Epithelial cell of prostate (primary cell): ENCODE results near the gene OVCH1.

Source experiments
- DNase-seq: peaks from one replicate; pipeline ENCODE4 v3.0.0-alpha.2; 2011; ENCODE audit warnings: low read depth, low spot score
- H3K27ac ChIP-seq: fragments of 450-650 bp; 2 replicates; pipeline ENCODE4 v1.5.1; 2017; ENCODE audit warnings: mild to moderate bottlenecking

The OVCH1 gene, protein sequence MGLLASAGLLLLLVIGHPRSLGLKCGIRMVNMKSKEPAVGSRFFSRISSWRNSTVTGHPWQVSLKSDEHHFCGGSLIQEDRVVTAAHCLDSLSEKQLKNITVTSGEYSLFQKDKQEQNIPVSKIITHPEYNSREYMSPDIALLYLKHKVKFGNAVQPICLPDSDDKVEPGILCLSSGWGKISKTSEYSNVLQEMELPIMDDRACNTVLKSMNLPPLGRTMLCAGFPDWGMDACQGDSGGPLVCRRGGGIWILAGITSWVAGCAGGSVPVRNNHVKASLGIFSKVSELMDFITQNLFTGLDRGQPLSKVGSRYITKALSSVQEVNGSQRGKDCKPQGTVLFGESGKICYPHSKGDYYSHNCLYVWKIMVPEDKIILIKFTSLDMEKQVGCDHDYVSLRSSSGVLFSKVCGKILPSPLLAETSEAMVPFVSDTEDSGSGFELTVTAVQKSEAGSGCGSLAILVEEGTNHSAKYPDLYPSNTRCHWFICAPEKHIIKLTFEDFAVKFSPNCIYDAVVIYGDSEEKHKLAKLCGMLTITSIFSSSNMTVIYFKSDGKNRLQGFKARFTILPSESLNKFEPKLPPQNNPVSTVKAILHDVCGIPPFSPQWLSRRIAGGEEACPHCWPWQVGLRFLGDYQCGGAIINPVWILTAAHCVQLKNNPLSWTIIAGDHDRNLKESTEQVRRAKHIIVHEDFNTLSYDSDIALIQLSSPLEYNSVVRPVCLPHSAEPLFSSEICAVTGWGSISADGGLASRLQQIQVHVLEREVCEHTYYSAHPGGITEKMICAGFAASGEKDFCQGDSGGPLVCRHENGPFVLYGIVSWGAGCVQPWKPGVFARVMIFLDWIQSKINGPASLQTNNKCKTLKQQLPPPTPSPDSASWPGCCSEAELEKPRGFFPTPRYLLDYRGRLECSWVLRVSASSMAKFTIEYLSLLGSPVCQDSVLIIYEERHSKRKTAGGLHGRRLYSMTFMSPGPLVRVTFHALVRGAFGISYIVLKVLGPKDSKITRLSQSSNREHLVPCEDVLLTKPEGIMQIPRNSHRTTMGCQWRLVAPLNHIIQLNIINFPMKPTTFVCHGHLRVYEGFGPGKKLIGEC

DNA sequence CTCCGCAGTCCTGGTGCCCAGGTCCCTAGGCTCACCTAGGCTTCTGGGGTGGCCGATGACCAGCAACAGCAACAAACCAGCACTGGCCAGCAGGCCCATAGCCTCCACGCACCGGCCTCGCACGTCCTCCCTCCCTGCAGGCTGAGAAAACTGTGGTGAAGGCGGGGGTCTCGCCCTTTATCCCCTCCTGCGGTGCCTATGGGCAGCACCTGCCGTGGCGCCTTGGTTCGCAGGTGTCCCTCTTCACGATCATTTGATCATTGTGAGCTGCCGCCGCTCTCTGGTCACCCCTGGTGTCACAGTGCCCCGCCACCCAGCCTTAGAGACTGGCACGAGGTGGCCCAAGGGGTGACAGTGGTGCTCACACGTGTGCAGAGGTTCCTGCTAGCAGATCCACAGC, at the start of gene OVCH1:
Gene OVCH1 (minus strand): TSS at position 99 of the 400 bp plus-strand sequence. CDS start 0 bp downstream, at position 99.
- no peak for DNase-seq

DNA sequence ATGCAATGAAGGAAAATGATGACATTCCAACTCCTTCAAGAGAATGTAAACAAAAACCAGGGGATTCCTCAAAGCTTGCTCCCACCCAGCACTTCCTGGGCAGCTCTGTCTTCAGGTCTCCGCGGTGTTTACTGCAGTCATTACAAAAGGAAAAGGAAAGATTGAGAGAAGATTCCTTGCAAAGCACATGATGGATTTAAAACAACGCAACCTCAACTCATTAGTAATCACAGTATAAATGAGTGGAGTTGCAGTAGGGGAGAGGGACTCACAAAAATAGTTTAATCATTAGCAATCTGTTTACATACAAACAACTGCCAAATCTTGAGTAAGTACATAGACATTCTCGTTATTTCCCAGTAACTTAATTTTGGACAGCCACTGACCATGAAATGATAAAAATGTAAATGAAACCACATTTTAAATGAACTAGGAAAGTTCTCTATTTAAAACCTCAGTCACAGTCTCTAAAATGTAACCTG, 49.7 kb upstream of the OVCH1 start:
- no peak for DNase-seq
- no peak overlapping the region for H3K27ac ChIP-seq

More for the DNA sequence above, at the start of gene OVCH1:
- no peak within 1 kb of the TSS for H3K27ac ChIP-seq

DNA sequence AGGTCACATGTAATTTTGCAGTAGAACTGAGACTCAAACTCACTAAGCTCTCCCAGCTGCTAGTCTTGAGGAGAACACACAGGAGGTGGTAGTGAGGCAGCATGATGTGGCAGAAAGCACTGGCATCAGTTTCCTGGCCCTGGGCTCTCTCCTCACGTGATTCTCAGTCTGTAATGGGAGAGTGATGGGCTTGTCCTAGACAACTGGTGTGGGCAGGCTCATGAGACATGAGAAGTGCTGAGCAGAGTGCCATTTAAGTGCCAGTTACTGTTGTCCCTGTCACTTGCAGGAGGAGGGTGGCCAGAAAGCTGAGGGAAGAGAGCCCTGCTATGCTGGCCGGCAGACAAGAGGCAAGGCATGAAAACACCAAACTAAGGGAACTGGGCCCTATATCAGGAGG, 48.5 kb upstream of the OVCH1 start:
- no peak for DNase-seq
- no peak overlapping the region for H3K27ac ChIP-seq

DNA sequence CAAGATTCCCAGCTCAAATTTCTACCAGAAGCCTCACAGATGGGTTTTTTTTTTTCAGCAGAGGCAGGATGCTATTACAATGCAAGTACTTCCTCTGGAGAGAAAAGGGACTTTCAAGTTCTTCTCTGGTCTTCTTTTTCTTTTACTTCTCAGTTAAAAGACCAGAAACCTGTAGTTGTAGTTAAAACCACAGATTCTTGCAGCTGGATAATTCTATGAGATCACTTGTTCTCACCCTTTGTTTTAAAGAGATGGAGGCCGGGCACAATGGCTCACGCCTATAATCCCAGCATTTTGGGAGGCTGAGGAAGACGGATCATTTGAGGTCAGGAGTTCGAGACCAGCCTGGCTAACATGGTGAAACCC, 47.6 kb upstream of the OVCH1 start:
- no peak for DNase-seq
- H3K27ac ChIP-seq, result no peak overlapping the region

DNA sequence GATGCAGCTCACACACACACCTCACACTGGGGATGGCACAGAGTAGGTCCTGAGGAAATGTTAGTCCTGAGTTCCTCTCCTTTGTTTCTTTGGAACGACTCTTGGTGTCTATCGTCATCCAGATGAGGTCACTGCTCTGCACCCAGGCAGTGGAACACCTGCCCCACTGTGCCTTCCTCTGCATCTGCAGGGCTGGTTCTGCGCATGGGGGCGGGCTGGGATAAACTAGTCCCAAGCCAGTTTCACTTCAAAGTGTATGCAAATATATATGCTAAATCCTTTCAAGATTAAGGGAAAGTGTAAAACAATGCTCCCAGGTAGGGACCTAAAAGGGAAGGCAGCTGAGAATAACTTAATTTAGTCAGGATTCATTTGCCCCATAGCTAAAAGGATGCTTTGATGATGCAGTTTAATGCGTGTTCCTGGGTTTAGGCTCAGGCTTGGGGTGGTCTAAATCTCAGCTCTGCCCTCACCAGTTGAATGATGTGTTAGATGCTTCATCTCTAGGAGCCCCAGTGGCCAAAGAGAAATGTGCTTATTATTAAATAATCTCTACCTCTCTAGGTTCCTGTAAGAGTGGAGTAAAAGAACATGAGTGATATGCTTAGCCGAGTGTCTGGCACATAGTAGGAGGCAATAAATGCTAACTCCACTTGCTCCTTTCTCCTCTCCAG, 47.1 kb upstream of the OVCH1 start:
- no peak overlapping the region for H3K27ac ChIP-seq
- DNase-seq, result no peak

DNA sequence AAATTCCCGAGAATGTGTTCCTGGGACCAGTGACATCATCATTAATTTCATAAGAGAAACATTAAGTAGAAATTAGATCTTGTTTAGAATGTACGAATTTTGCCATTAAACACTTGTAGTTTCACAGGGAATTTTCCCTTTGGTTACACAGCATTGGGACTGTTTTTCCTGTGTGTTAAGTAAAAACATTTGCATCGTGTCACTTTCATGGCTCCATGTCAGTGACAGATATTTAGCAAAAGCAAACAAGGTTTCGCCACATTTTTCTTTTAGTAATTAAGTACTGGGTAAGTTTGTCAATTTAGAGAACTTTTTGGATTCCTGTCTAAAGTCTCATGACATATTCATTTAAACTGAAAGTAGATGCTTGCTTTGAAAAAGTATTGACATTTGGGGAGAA, 45.5 kb upstream of the OVCH1 start:
- H3K27ac ChIP-seq, result no peak overlapping the region
- DNase-seq, result no peak

DNA sequence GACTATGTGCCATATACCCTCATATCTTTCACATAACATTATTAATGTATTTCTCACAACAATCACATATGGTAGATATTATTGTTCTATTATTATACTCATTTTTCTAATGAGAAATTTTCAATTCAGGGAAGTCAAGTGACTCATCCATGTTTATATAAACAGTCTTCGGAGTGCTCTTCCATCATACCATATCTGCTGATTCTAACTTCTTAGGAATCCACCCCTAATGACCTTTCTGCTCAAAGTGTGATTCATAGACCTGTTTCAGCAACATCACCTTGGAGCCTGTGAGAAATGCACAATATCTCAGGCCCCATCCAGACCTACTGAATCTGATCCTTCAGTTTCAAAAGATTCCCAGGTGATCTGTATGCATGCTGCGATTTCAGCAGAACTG, 39.8 kb upstream of the OVCH1 start:
- no peak overlapping the region for H3K27ac ChIP-seq

DNA sequence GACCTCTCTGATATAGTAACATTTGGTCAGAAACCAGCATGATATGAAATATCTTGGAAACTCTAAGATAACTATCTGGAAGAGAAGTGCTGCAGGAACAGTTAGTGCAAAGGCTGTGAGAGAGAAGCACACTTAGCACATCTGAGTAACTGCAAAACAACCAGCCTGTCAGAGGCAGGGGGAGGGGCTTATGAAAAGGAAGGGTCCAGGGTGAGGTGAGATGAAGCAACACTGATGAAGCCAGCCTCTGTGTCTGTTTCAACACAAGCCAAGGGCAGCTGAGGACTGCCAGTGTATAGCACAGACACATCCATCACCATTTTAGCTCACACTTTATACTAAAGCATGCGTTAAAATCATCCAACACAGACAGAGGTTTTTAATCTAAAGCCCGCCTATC, 37.4 kb upstream of the OVCH1 start:
- H3K27ac ChIP-seq, result no peak overlapping the region
- DNase-seq, result no peak

More for the DNA sequence above, 39.8 kb upstream of the OVCH1 start:
- DNase-seq, result peak; percentile 36

DNA sequence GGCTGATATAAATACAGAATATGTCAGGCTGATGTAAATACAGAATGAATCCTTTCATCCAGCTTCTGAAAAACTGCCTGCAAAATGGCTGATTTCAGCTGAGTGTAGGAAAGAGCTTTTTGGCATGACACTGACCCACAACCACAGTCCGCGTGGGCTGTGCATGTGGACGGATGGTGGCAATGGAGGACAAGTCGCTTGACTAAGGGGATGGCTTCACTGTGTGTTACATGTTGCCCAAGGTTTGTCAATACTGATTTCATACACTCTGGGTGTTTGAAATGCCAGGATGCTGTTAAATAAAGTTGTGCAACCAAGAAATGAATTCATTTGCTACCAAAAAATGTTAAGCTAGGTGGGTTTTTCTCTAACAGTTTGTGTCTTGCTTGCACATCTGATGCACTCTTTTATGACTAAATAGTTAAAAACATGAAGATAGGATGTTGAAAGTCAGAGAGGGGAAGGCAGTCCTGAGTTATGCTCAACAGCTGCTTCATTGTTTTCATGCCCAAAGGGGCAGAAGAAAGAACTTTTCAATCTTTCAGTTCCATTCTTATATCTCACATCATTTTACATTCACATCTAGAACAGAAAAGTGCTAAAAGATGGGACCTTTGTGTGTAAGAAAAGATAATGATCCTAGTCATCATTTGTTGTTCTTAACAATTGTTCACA, 36.5 kb upstream of the OVCH1 start:
- no peak for DNase-seq
- no peak overlapping the region for H3K27ac ChIP-seq

DNA sequence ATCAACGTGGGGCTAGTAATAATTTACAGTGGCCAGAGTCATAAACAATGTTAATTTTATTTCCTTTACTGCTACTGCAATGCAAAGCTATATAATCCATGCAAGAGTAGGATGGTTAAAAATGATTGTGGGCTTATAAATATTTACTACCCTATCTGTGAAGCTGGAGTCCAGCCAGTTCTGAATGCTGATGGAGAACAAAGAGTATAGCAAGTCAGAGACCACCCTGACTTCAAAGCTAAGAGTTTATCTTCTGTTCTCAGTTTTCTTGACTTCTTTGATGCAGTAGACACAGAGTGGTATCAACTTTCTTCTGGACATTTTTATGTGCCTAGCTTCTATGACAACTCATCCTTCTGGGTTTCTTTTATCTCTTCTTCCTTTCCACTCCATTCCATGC, 34.0 kb upstream of the OVCH1 start:
- no peak for DNase-seq
- no peak overlapping the region for H3K27ac ChIP-seq

DNA sequence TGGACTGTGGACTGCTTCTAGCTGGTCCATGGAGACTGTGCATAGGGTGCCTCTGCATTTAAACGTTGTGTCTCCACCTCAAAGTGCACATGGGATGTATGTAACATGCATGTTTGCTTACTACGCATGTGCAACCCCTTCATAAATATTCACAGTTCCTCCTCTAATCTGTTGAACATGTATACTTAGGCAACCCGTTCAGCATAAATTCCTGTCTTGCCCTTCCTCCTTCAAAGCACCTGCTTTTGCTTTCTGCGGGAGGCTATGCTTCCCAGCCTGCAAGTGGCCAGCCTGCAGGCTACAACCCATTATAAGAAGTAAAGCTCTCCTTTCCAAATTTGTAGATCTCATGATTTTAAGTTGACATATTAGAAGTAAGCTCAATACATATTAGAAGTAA, 33.0 kb upstream of the OVCH1 start:
- DNase-seq, result no peak
- H3K27ac ChIP-seq, result no peak overlapping the region

DNA sequence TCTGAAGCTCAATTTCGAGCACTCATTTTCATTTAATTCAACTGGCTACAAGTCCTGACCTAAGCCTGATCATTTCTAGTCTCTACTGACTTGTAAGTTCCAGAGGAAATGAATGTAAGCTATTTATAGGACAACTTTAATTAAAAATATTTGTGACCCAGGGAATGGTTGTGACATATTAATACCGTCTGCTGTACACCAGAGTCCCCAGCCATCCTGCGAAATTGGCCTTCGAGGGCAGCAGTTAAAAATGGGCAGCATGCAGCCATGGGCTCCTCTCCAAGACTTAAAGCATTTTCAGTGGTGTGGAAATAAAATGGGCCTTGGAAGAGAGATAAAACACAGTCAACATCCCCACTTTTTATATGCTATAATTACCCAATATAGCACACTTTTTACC, 30.7 kb upstream of the OVCH1 start:
- no peak overlapping the region for H3K27ac ChIP-seq
- no peak for DNase-seq

DNA sequence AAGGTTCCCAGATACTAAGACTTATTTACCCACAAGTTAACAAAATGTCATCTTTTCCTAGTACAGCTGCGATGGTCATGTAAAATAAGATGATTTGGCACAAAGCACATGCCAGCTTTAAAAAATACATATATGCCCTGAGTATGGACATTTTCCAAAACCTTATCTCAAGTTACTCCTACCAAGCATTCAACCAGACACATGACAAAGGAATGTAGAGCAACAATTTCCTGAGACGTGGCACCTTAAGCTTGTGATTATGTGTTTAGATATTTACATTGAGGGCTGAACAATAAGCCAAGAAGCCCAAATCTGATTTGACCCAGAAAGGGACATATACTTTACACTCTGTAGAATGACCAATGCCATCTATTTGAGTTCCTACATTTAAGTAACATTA, 24.5 kb upstream of the OVCH1 start:
- no peak overlapping the region for H3K27ac ChIP-seq
- DNase-seq, result no peak

DNA sequence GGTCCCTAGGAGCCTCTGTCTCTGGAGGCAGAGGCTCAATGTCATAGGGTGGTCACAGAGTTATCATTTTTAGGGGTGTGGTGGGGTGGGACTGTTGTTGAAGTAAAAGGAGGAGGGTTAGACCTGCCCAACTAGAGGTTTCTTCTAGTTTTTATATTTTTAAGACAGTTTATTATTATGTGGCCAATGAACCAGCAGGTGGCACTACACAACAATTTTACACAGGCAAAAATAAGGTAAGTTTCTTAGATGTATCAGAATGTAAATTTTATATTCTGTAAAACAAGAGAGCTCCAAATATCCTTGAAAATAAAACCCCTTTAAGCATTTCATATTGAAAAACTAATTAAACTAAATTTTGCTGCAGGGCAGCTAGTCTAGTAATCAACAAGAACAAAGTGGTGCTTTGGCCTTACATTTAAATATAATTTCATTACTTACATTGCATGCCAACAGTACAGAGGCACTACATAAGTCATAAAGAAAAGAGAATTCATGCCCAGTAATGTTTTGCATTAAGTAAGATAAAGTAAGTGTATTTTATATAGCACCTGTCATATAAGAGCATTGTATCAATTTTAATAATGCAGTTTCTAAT, 22.2 kb upstream of the OVCH1 start:
- H3K27ac ChIP-seq, result no peak overlapping the region
- DNase-seq, result no peak

DNA sequence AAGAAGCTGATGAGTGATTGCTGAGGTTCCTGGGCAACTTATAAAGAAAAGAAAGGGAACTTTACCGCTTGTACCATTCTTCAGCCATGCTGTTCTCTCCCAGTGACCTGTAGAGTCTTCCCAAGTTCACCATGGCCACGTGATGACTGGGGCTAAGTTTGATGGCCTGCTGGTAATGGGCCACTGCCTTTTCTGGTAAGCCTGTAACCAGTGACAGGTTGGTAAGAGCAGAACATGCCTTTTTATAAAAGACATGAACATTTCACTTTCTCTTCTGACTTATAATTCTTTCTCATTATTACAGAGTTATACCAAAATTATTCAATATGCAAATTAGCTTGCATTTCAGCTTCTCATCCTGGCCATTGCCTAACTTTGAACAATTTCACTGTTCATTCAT, 20.9 kb upstream of the OVCH1 start:
- H3K27ac ChIP-seq, result no peak overlapping the region
- no peak for DNase-seq

DNA sequence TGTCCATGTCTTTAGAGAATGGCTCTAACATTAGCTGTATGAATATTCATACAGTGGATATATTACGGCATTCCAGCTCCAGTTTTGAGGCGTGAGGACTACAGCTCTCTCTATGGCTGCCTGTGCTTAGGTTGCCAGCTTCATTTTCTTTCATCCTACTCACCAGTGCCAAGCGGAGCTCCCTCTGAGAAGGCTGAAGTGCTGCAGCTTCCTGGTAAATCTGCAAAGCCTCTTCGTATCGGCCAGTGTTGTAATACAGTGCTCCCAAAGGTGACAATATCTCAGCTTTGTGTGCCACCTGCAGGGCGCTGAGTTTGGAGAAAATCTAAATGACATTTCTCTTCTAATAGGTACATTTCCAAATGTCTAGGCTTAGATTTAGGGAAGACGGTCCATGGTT, 19.8 kb upstream of the OVCH1 start:
- DNase-seq, result no peak

DNA sequence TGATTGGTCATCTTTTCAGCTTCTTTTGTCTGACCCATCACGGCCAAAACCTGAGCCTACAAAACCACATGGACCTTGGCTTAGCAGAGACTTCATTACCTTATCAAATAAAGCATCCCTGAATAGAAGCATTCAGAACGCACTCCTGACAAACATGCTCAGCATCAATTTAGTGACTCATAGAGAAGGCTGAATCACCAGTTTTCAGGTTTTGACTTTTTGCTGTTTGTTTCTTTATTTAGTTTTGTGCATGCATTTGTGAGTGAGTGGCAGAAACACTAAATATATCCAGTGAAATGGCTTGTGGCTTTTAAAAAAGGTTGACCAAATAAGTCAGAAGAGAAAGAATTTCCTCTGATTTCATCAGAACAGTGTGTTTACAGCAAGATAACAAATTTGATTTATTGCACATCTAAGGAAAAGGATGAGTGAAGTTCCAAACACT, 19.0 kb upstream of the OVCH1 start:
- no peak for DNase-seq

More for the DNA sequence above, 19.8 kb upstream of the OVCH1 start:
- no peak overlapping the region for H3K27ac ChIP-seq

DNA sequence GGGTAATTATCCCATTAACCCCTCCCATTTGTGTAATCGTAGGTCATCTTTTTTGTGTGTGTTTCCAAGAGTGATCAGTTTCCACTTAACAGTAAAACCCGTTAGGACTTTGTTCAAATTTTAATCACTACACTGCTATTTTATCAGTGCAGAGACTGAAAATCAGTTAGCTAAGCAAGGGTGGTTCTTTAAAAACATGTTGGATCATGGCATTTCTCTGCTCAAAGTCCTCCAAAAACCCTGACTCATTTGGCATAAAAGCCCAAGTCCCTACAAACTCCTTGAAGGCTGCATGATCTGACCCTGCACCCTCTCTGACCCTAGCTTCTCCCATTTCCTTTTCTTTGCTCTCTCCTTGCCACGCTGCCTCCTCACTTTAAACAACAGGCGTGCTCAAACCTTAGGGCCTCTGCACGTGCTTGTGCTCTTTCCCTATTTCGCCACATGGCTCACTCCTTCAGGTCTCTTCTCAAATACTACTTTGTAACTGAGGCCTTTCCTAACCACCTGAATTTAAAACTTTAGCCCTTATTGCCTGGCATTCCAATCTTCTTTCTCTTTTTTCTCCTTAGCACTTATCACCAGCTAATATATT, 13.2 kb upstream of the OVCH1 start:
- H3K27ac ChIP-seq, result no peak overlapping the region
- DNase-seq, result no peak

More for the DNA sequence above, 19.0 kb upstream of the OVCH1 start:
- no peak overlapping the region for H3K27ac ChIP-seq

DNA sequence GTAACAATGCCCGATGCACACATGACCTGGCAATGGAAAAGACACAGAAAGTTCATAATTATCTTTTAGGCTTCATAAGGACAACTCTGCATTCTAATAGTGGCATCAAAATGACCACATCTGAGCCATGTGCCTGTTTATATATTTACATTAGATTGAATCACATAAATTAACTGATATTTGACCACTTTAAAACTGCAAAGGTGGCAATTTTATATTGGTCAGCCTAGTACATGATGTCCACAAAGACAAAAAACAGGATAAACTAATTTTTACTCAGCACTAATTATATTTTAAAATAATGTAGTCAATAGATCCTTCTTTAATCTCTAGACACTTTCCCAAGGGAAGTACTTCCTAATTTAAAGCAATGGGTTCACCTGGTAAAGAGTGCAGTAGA, 12.0 kb upstream of the OVCH1 start:
- DNase-seq, result no peak
- no peak overlapping the region for H3K27ac ChIP-seq
